ENCODE data around the gene SUOX. TPM values are rescaled to one million over a fixed set of nuclear protein-coding genes. Genes with fewer than 3 reads are reported as not detected.
A peak's percentile ranks its signal among the peaks of the same experiment; 100 is the strongest.
"Not testable (repeated sequence)": the region's sequence is repeated elsewhere in the genome, so short reads cannot be mapped to it uniquely, and the experiment has no call there.

The SUOX gene
- total RNA-seq, 2 experiments from 2014 or later = 4.6 to 4.9 TPM

DNA sequence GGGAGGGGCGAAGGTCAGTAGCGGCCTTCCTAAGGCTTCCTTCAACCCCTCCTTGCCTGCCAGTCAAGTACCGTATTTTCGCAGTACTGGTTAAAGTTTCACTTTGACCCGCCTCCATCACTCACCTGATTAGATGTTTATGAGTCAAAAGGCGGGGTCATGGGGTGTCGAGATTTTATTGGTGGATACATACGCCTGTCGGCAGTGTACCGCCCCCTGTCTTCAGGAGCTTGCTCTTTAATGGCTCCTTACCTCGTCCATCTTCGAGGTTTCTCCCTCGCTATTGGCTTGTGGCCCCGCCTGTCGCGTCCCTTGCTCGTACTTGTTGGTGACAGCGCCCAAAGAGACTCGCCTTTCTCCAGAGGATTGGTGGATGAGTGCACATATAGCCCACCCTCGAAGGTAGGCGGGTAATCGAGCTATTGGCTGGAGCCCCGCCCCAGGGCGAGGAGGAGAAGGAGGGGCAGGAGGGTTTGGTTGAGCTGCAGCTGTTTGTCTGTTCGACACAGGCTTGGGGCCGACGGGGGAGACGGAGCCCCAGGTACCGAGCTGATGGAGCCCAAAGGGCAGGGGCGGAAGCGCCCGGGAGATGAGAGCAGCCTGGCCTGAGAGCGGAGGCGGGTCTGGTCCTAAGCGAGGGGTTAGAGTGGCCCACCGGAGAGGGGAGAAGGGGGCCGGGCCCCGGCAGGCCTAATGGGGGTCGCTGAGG, 23.3 kb upstream of the SUOX start, which contains the start of gene RAB5B:
TSS of gene RAB5B (plus strand) at position 480 of the 709 bp plus-strand sequence. CDS start 12,883 bp downstream, outside the sequence.
- H3K9me3 Mint-ChIP-seq = no peaks in the 10 kb centered on the region
- H3K4me1 Mint-ChIP-seq = peaks cover 29% of the 10 kb centered on the region
- peaks cover 10% of the 10 kb centered on the region for H3K36me3 Mint-ChIP-seq
- H3K4me3 Mint-ChIP-seq = no peak within 1 kb of the TSS
- no peaks in the 10 kb centered on the region for H3K27me3 Mint-ChIP-seq
- peak; percentile 98 for DNase-seq
- H3K27ac Mint-ChIP-seq = no peak within 1 kb of the TSS

DNA sequence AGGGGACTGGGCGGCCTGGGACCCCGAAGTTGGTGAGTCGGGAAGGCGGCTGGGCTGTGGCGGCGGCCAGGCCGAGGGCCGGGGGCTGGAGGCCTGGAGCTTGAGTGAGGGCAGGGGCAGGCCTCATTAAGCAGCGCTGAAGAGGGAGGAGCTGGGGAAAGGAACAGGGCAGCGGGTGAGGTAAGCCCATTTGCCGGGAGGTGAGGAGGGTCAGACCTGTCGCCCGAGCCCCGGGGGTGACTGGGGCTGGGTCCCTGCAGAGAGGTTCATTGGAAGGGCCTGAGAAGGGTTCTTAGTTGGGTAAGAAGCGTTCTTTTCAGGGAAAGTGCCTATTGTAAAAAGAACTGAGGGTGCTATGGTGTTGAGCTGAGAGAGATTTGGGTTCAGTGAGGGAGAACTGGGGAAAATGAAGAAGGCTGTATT, 22.8 kb upstream of the SUOX start:
- H3K9me3 Mint-ChIP-seq = no peaks in the 10 kb centered on the region
- H3K27ac Mint-ChIP-seq = no peak overlapping the region
- no peaks in the 10 kb centered on the region for H3K27me3 Mint-ChIP-seq
- H3K36me3 Mint-ChIP-seq = peaks cover 10% of the 10 kb centered on the region
- peak; percentile 38 for DNase-seq
- H3K4me3 Mint-ChIP-seq = no peak overlapping the region
- peaks cover 29% of the 10 kb centered on the region for H3K4me1 Mint-ChIP-seq

DNA sequence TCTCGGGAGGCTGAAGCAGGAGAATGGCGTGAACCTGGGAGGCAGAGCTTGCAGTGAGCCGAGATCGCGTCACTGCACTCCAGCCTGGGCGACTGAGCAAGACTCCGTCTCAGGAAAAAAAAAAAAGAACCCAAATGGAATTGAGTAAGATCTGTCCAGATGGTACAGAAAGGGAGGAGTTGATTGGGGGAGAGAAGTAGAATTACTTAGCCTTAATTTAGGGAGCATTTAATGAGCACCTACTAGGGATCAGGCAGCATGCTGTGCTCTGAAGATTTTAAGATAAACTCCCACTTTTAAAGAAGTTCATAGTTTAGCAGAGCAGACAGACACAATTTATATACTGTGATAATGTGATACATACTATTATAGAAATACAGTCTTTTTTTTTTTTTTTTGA, 18.7 kb upstream of the SUOX start:
- Mint-ChIP-seq H3K4me3 (no peak overlapping the region), H3K27me3 (no peaks in the 10 kb centered on the region), H3K9me3 (no peaks in the 10 kb centered on the region), H3K4me1 (peaks cover 25% of the 10 kb centered on the region), H3K27ac (no peak overlapping the region), H3K36me3 (peaks cover 7% of the 10 kb centered on the region)
- no peak for DNase-seq

DNA sequence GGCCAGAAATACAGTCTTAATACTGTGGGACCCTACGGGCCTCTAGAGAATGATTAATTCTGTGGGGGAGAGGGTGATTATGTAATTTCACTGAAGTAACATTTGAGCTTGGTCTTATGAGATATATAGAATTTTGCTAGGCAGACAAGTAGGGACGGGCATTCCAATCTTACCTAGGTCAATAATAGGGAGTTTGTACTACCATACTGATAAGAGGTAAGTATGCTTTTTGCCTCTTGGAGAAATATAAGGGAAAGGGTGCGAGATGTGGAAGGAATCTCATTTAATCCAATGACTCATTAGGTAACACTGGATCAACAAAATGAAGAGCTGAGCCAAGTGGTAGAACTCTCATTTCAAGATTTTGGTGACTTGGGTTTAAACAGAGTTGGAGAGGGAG, 18.0 kb upstream of the SUOX start:
- no peak for DNase-seq
- no peak overlapping the region for H3K27ac Mint-ChIP-seq
- peaks cover 11% of the 10 kb centered on the region for H3K36me3 Mint-ChIP-seq
- no peaks in the 10 kb centered on the region for H3K27me3 Mint-ChIP-seq
- peaks cover 25% of the 10 kb centered on the region for H3K4me1 Mint-ChIP-seq
- no peak overlapping the region for H3K4me3 Mint-ChIP-seq
- H3K9me3 Mint-ChIP-seq = no peaks in the 10 kb centered on the region

DNA sequence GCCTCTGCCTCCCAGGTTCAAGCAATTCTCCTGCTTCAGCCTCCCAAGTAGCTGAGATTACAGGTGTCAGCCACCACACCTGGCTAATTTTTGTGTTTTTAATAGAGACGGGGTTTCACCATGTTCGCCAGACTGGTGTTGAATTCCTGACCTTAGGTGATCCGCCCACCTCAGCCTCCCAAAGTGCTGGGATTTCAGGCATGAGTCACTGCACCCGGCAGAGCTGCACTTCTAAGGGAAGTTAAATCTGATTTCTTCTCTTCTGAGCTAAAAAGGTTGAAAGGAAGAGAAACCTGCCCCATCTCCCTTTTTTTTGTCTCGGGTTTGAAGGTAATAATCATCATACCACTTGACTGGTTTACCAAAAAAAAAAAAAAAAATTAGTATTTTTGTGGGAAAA, 15.2 kb upstream of the SUOX start:
- H3K4me3 Mint-ChIP-seq, DNase-seq, H3K27ac Mint-ChIP-seq, H3K27me3 Mint-ChIP-seq, H3K9me3 Mint-ChIP-seq: not testable (repeated sequence)
- peaks cover 14% of the 10 kb centered on the region for H3K36me3 Mint-ChIP-seq
- peaks cover 18% of the 10 kb centered on the region for H3K4me1 Mint-ChIP-seq

DNA sequence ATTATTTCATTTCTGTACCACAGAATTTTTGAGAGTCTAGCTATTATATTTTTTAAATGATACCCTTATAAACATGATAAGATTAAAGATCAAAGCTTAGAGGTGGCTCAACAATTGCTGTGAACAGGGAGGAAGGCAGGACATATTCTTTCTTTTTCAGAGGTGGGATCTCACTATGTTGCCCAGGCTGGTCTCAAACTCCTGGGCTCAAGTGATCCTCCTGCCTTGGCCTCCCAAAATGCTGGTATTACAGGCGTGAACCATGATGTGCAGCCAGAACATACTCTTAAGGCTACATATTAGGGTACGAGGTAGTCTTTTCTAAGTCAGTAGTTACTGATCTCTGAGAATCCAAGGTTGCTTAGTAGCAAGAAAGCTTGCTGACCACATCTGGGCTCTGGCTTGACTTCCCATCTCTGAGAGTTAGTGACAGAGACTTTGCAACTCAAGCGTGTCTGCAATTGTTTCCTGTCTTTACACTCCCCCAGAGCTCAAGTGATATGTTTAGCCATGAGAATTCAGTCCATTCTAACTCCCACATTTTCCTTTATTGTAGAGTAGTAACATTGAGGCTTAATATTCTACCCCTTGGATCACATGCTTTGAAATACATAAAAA, 14.6 kb upstream of the SUOX start:
- Mint-ChIP-seq H3K27ac (no peak overlapping the region), H3K36me3 (peaks cover 14% of the 10 kb centered on the region), H3K9me3 (no peaks in the 10 kb centered on the region), H3K27me3 (no peaks in the 10 kb centered on the region), H3K4me1 (peaks cover 13% of the 10 kb centered on the region), H3K4me3 (no peak overlapping the region)
- no peak for DNase-seq

DNA sequence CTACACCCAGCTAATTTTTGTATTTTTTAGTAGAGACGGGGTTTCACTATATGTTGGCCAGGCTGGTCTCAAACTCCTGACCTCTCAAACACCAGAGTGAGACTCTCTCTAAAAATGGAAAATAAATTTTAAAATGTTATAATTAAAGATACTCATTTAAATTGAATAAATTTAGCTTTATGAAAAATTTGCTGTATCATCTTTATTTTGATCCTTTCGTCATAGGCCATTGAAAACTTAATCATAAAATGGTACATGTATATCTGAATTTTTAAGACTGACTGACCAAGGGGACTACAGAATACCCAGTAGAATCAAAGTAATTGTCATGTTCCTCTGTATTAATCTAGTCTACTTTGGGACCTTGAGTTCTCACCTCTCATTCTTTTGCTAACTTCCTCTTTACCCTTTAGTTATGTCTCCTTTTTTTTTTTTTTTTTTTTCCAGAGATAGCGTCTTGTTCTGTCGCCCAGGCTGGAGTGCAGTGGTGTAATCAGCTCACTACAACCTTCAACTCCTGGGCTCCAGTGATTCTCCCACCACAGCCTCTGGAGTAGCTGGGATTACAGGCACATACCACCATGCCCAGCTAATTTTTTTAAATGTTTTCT, 13.7 kb upstream of the SUOX start:
- no peak overlapping the region for H3K27ac Mint-ChIP-seq
- H3K4me3 Mint-ChIP-seq = no peak overlapping the region
- peaks cover 6% of the 10 kb centered on the region for H3K4me1 Mint-ChIP-seq
- H3K9me3 Mint-ChIP-seq = no peaks in the 10 kb centered on the region
- H3K27me3 Mint-ChIP-seq = no peaks in the 10 kb centered on the region
- peaks cover 14% of the 10 kb centered on the region for H3K36me3 Mint-ChIP-seq
- DNase-seq = no peak

DNA sequence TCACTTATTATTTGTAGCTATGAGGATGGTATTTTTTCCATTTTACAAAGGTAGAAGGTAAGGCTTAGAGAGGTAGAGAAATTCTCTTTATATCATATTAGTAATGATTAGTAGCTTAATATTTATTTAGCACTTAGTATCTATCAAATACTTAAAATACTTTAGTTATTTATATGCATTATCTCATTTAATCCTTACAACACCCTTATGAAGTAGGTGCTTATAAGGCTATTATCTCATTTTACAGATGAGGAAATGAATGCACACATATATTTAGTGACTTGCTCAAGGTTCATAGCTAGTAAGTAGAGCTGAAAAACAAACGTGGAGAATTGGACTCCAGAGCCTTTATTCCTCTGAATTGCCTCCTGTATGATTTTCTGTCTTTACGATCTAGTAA, 12.2 kb upstream of the SUOX start:
- Mint-ChIP-seq H3K4me3 (no peak overlapping the region), H3K4me1 (peaks cover 6% of the 10 kb centered on the region), H3K27ac (no peak overlapping the region), H3K27me3 (no peaks in the 10 kb centered on the region), H3K36me3 (peaks cover 23% of the 10 kb centered on the region), H3K9me3 (no peaks in the 10 kb centered on the region)
- no peak for DNase-seq

DNA sequence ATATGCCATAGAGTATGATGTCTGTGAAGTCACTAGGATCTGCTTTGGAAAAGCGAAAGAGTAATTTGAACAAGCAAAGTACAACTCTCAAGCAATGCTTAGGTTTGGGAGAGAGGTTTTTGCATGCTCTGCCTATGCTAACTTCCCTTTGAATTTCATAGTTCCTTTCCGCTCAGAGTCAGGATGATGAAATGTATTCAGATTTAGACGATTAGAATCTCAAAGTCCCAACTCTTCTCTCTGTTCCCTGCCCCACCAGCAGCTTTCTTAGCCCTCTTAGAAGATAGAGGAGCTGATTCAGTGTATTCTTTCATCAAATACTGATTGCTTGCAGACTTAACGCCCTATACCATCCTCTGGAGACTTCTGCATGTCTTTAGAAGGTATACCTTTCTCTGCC, 11.7 kb upstream of the SUOX start:
- no peak for DNase-seq
- H3K36me3 Mint-ChIP-seq = peaks cover 24% of the 10 kb centered on the region
- H3K27me3 Mint-ChIP-seq = no peaks in the 10 kb centered on the region
- peaks cover 6% of the 10 kb centered on the region for H3K4me1 Mint-ChIP-seq
- H3K27ac Mint-ChIP-seq = no peak overlapping the region
- H3K4me3 Mint-ChIP-seq = no peak overlapping the region
- H3K9me3 Mint-ChIP-seq = no peaks in the 10 kb centered on the region

DNA sequence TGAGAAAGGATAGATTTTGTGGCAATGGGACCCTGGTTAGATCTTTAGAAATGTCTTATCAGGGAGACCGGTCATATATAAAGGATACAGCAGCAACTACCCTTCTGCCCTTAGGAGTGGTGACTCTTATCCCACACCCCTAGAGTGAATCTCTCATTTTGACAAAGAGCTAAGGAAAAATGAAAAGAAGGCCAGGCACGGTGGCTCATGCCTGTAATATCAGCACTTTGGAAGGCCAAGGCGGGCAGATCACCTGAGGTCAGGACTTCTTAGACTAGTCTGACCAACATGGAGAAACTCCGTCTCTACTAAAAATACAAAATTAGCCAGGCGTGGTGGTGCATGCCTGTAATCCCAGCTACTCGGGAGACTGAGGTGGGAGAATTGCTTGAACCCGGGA, 11.1 kb upstream of the SUOX start:
- H3K4me1 Mint-ChIP-seq, H3K27ac Mint-ChIP-seq, H3K27me3 Mint-ChIP-seq, DNase-seq, H3K4me3 Mint-ChIP-seq, H3K9me3 Mint-ChIP-seq: not testable (repeated sequence)
- H3K36me3 Mint-ChIP-seq = peaks cover 24% of the 10 kb centered on the region

DNA sequence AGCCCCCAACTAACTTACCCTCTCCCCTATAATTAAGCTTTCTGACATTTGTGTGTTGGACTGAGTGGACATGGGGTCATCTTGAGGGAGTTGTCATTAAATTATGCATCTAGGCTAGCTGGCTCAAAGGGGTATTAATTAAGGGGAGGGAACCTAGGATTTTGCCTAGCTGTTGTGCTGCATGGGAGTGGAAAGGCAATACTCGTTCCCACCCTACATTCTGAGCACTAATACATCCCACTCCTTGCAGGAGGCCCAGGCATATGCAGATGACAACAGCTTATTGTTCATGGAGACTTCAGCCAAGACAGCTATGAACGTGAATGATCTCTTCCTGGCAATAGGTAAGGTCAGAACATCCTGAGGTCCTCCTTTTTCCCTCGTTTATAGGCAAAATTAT, 6.0 kb upstream of the SUOX start:
- no peak overlapping the region for H3K4me3 Mint-ChIP-seq
- H3K27me3 Mint-ChIP-seq = no peaks in the 10 kb centered on the region
- no peaks in the 10 kb centered on the region for H3K9me3 Mint-ChIP-seq
- no peak for DNase-seq
- H3K4me1 Mint-ChIP-seq = peaks cover 3% of the 10 kb centered on the region
- H3K27ac Mint-ChIP-seq = no peak overlapping the region
- peaks cover 23% of the 10 kb centered on the region for H3K36me3 Mint-ChIP-seq

DNA sequence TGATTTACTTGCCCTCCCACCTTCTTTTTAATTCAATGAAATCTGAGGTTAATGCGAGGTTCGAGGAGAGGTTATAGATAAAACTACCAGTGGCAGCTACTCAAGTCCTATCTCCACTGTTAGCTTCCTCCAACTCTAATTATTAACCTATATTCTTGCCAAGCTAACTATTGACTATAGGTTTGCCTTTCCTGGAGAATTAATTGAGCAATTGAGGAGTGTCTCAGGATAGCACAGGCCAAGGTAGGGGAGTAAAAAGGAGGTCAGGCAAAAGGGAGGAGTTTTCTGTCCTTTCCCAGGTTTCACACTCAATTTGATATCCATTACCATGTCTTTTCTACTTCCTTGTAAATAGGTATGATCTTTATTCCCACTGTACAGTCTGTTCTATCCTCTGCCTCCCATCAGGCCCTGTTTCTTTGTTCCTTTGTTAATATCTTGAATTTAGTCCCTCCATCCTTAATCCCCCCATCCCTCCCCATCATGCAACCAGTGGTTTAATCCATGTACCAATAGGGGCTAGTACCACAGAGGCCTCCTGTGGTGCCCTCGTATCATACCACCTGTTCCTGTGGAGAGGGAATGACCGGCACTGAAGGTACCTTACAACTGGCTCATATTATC, 3.7 kb upstream of the SUOX start:
- Mint-ChIP-seq H3K36me3 (peaks cover 19% of the 10 kb centered on the region), H3K4me1 (peaks cover 18% of the 10 kb centered on the region)

DNA sequence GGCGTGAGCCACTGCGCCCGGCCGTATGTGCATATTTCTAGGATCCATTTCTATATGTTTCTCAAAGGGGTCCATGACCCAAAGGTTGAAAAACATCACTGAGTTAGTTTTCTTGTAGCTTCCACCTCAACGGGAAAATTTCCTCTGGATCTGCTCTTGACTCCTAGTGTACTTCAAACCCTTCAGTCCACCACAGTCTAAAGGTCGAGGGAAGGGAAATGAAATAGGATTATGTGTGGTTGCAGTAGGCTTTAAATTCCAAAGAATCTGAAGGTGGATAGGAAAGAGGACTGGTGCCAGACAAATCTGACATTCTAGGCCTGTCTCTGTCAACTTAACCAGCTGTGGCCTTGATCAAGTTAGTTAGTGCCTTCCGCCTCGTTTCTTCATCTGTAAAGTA, 1.7 kb upstream of the SUOX start:
- no peak overlapping the region for H3K4me3 Mint-ChIP-seq
- peaks cover 8% of the 10 kb centered on the region for H3K36me3 Mint-ChIP-seq
- H3K27me3 Mint-ChIP-seq = peaks cover 20% of the 10 kb centered on the region
- peaks cover 25% of the 10 kb centered on the region for H3K4me1 Mint-ChIP-seq
- no peak overlapping the region for H3K27ac Mint-ChIP-seq
- no peak for DNase-seq
- no peaks in the 10 kb centered on the region for H3K9me3 Mint-ChIP-seq

More for the DNA sequence above, 3.7 kb upstream of the SUOX start:
- Mint-ChIP-seq H3K9me3 (no peaks in the 10 kb centered on the region), H3K27ac (no peak overlapping the region), H3K27me3 (peaks cover 19% of the 10 kb centered on the region), H3K4me3 (no peak overlapping the region)
- DNase-seq = no peak

DNA sequence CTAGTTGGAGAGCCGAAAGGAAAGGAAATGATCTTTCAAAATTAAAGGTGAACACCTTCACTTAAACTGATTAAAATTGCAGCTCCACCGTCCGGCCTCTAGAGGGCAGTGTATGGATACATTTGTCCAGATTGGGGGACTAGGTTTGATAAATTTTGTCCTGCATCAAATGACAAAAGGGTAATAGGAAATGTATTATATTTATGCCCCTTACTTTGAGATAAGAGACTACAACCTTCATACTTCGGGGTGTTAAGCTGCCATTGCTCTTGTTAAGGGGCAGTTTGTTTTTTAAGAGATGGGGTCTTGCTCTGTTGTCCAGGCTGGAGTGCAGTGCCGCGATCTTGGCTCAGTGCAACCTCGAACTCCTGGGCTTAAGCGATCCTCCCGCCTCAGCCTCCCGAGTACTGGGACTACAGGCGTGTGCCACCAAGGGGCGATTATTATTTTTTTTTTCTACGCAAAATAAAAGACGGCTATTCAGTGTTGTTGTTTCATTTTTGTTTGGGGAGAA, 818 bp upstream of the SUOX start:
- H3K27ac Mint-ChIP-seq = peak overlapping the region; percentile 25
- H3K9me3 Mint-ChIP-seq = no peaks in the 10 kb centered on the region
- H3K27me3 Mint-ChIP-seq = peaks cover 20% of the 10 kb centered on the region
- peak overlapping the region; percentile 77 for H3K4me3 Mint-ChIP-seq
- DNase-seq = peak; percentile 59
- peaks cover 25% of the 10 kb centered on the region for H3K4me1 Mint-ChIP-seq
- peaks cover 5% of the 10 kb centered on the region for H3K36me3 Mint-ChIP-seq

DNA sequence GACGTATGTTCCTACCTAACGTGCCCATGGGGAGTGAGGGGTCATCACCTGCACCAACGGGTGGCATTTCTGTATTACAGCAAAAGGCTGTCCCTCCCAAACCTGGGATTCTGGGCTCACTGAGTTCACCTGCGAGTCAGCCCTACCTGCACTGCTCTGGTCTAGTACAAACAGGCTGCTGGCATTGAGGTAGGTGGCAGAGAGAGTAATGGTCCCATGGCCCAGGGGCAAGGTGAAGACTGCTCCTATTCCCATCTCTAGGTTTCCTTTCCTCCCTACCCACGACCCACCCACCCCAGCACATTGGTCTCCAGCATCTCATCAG, 421 bp downstream of the SUOX start:
- DNase-seq = no peak
- Mint-ChIP-seq H3K27ac (no peak overlapping the region), H3K9me3 (no peaks in the 10 kb centered on the region), H3K4me3 (peak overlapping the region; percentile 77), H3K36me3 (no peaks in the 10 kb centered on the region), H3K27me3 (peaks cover 20% of the 10 kb centered on the region), H3K4me1 (peaks cover 25% of the 10 kb centered on the region)
